NCI-H1930 (cell line): ENCODE measurements around the gene ABCC10.
"Not testable (repeated sequence)": the region's sequence is repeated elsewhere in the genome, so short reads cannot be mapped to it uniquely, and the experiment has no call there.

Experiments
- DNase-seq, 2 experiments: peaks; one replicate each; lab custom pipeline; 2025; lab: John Stamatoyannopoulos, UW

ABCC10 gene

DNA sequence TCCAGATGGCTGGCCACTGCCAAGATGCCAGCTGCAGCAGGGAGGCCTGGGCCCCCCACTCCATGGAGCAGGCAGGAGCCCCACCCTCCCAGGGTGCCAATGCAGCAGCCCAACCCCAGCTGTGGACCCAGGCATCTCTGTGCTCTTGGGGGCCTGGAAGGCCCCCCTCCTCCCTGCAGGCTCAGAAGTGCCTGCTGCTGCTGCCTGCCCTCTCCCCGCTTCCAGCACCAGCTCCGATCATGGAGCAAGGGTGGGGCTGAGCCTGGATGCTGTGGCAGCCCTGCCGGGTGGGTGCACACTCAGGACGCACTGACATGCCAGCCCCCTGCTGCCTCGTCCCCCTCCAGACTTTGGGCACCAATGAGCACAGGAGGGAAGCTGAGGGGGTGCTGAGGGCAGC lies 14.8 kb upstream of the ABCC10 start:
- DNase-seq: no peak

DNA sequence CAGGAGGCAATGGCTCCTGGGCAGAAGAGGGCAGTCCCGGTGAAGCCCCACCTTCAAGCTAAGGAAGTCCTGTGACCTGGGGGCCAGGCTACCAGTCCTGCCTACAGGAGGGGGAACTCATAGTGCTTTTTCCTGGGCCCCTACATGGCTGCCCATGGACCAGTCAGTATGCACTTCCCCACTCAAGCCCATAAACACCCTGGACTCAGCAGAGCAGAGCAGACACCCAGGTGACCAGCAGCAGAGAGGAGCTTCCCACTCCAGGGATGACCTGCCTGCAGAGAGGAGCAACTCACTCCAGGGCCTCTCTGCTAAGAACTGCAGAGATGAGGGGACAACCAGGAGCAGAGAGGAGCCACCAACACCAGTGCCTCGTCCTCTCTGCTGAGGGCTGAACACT lies 14.3 kb upstream of the ABCC10 start:
- no peak for DNase-seq

DNA sequence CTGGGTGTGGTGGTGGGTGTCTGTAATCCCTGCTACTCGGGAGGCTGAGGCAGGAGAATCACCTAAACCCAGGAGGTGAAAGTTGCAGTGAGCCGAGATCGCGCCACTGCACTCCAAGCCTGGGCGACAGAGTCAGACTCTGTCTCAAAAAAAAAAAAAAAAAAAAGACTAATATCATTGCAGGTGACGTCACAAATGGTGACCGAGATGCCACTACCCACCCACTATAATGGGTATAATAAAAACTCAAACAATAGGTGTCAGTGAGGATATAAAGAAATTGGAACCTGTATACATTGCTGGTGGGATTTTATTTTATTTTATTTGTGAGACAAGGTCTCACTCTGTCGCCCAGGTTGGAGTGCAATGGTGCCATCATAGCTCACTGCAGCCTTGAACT lies 12.1 kb upstream of the ABCC10 start:
- DNase-seq: not testable (repeated sequence)

DNA sequence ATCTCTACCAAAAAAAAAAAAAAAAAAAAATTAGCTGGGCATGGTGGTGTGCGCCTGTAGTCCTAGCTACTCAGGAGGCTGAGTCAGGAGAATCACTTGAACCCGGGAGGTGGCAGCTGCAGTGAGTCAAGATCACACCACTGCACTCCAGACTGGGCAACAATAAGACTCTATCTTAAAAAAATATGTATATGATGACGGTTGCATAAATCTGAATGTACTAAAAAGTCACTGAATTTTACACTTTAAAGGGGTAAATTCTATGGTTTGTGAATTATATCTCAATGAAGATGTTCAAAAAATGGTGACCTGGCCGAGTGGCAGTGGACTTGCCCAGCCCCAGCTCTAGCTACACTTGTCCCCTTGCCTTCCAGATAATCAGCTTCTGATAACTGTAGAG lies 10.4 kb upstream of the ABCC10 start:
- no peak for DNase-seq

DNA sequence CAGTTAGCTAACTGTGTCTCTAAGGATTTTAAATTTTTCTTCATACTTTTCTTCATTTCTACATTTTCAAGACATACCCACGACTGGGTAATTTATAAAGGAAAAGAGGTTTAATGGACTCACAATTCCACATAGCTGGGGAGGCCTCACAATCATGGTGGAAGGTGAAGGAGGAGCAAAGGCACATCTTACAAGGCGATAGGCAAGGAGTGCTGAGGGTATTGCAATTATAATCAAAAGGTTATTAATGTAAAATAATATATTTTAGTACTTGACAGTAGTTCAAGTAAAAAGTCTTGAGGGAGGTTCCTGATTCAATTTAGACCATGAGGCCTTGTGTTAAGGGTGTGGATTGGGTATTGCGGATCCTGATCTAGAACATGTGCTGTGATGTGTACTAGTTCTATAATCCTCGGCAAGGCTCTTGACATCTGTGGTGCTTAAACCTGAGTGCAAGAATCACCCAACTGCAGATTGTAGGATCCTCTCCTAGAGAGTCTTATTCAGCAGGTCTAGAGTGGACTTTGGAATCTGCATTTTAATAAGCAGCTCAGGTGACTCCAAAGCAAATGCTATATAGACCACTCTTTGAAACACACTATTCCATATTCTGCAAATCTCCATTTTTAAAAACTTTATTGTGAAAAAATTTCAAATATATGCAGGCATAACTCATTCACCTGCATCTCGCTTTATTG lies 7.2 kb upstream of the ABCC10 start:
- DNase-seq: no peak

DNA sequence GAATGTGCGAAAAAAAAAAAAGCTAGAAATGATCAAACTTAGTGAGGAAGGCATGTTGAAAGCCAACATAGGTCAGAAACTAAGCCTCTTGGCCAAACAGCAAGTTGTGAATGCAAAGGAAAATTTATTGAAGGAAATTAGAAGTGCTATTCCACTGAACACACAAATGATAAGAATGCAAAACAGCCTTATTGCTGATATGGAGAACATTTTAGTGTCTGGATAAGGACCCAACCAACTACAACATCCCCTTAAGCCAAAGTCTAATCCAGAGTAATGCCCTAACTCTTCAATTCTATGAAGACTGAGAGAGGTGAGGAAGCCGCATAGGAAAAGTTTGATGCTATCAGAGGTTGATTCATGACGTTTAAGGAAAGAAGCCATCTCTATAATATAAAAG lies 5.5 kb upstream of the ABCC10 start:
- DNase-seq: no peak

DNA sequence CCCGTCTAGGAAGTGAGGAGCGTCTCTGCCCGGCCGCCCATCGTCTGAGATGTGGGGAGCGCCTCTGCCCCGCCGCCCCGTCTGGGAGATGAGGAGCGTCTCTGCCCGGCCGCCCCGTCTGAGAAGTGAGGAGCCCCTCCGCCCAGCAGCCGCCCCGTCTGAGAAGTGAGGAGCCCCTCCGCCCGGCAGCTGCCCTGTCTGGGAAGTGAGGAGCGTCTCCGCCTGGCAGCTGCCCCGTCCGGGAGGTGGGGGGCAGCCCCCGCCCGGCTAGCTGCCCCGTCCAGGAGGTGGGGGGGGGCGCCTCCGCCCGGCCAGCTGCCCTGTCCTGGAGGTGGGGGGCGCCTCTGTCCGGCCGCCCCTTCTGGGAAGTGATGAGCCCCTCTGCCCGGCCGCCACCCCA lies 2.3 kb upstream of the ABCC10 start:
- not testable (repeated sequence) for DNase-seq

DNA sequence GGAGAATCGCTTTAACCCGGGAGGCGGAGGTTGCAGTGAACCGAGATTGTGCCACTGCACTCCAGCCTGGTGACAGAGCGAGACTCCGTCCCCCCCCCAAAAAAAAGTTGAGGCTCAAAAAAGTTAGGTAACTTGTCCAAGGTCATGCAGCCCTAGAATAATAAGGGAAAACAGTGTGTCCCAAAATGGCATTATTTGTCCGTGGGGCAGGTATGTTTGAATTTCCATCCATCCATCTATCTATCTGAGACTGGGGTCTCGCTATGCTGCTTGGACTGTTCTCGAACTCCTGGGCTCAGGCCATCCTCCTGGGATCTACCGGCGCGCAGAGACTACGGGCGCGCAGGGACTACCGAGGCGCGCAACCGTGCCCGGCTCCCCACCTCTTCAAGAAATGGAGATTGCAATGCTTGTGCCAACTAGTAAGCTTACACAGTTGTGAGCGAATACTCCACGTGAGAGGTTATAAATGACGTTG lies 374 bp upstream of the ABCC10 start:
- no peak for DNase-seq

DNA sequence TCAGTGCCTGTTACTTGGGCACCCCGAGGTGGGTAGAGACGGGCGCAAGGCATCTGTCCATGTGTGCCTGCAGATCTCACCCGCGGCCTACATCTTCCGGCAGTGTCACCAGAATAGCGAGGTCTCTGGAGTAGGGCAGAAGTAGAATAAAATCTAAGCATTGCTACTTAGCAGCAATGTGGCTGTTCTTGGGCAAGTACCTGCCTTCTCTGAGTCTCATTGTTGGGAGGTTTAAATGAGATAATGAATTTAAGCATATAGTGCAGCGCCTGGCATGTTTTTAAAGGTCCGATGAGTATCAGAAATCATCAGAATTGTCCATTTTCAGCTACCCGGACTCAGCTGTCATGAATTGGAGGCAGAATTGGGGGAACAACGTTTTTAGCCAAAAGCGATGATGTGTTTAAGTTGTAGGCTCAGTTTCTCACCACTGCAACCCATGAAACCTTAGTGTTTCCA lies 800 bp downstream of the ABCC10 start:
- no peak for DNase-seq

DNA sequence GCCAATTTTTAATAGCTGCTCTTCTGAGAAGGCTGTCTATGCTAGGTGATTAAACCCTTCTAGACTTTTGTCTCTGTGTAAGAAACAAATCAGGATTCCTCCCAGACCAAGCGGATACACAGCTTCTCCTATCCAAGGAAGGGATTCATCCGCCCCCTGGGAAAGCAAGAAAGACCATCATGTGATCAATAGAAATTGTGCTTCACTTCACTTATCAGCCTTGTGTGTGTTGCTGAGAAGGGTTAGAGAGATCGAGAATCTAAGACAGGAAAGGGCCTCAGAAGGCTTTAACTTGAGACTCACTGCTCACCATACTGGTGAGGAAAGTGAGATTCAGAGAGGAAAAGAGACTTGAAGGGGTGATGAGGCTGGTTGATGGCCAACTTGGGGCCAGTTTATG lies 1.5 kb downstream of the ABCC10 start:
- DNase-seq: no peak

DNA sequence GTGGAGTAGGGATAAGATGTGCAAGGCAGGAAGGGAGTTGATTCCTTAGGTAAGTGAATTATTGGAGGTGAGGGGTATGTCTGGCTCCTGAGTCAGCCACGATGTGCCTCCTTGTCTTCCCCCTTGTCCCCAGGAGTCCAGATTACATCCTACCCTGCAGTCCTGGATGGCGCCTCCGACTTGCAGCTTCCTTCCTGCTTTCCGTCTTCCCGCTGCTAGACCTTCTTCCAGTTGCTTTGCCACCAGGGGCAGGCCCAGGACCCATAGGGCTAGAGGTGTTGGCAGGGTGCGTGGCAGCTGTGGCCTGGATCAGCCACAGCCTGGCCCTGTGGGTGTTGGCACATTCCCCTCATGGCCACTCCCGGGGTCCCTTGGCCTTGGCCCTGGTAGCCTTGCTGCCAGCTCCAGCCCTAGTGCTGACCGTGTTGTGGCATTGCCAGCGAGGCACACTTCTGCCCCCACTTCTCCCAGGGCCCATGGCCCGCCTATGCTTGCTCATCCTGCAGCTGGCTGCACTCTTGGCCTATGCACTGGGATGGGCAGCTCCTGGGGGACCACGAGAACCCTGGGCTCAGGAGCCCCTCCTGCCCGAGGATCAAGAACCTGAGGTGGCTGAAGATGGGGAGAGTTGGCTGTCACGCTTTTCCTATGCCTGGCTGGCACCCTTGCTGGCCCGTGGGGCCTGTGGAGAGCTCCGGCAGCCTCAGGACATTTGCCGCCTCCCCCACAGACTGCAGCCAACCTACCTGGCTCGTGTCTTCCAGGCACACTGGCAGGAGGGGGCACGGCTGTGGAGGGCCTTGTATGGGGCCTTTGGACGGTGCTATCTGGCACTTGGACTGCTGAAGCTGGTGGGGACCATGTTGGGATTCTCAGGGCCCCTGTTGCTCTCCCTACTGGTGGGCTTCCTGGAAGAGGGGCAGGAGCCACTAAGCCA lies 4.9 kb downstream of the ABCC10 start:
- DNase-seq: no peak

DNA sequence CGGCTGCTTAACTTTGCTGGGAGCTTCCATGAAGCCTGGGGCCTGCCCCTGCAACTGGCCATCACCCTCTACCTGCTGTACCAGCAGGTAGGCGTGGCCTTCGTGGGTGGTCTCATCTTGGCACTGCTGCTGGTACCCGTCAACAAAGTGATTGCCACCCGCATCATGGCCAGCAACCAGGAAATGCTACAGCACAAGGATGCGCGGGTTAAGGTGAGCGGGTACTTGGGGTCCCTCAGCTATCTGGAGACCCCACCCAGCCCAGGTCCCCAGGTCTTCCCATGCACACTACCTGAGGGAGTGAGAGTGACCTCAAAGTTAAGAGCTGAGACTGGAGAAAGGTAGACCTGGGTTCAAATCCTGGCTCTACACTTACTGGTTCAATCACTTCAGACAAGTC lies 5.8 kb downstream of the ABCC10 start:
- no peak for DNase-seq

DNA sequence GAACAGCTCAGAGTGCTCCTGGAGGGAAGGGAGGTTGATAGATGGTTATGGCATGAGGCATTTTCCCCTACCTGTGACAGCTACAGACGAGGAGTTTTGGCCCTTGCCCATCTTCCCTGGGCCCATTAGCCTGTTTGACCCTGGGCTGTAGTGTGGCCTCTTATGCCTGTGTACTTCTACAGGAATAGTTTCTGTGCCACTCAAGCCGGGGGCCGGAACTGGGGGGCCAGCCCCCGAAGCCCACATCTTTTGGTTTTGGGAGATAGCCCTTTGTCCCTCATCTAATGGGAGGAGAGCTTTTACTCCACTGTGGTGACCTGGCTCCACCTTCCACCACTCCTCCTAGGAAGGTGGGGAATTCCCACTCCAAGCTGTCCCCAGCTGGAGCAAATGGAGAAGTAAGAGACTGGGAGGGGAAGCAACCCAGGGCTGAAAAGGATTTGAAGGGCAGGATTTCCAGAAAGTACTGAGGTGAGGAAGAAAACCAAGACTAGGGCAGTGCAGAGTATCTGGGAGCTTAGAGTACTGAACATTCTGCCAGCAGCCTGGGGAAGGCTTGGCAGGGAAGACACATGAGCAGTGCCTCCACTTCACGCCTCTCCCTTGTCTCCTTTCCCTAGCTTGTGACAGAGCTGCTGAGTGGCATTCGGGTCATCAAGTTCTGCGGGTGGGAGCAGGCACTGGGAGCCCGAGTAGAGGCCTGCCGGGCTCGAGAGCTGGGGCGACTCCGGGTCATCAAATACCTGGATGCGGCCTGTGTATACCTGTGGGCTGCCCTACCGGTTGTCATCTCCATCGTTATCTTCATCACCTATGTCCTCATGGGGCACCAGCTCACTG lies 6.9 kb downstream of the ABCC10 start:
- DNase-seq: no peak

DNA sequence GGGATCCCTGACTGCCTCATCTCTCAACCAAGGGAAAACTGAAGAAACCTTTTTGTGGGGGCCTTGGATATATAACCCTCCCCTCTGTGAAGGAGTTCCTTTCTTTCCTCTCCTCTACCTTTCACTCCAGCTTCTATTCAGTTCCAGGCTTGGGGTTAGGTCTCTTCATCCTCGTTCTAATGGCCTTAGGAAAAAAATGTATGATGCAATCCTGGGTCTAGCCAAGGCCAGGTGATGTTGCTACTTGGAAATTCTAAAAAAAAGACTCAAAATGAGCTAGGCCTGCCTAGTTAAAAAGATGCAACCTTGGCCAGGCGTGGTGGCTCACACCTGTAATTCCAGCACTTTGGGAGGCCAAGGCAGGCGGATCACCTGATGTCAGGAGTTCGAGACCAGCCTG lies 7.6 kb downstream of the ABCC10 start:
- no peak for DNase-seq

DNA sequence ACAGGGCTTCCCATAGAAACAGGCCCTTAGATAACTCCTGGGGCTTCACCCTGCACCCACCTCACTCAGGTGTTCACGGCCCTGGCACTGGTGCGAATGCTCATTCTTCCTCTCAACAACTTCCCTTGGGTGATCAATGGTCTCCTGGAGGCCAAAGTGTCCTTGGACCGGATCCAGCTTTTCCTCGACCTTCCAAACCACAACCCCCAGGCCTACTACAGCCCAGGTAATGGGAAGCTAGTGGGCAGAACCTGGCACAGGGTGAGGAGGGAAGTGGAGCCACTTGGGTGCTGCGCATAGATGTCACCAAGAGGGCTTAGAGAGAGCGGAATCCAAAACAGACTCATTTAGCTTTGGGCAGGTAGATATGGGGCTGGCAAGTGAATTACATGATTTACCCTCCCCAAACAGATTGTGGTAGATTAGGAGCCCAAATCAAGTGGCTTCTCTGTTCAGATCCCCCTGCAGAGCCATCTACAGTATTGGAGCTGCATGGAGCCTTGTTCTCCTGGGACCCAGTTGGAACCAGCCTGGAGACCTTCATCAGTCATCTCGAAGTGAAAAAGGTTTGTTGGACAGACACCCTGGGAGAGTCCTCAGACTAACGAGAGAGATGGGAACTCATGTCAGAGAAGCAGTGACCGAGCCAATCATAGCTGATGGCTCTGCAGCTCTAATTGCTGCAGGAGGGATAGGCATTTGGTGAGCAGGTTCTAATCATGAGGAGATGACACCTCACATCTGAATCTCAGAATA lies 8.5 kb downstream of the ABCC10 start:
- no peak for DNase-seq

DNA sequence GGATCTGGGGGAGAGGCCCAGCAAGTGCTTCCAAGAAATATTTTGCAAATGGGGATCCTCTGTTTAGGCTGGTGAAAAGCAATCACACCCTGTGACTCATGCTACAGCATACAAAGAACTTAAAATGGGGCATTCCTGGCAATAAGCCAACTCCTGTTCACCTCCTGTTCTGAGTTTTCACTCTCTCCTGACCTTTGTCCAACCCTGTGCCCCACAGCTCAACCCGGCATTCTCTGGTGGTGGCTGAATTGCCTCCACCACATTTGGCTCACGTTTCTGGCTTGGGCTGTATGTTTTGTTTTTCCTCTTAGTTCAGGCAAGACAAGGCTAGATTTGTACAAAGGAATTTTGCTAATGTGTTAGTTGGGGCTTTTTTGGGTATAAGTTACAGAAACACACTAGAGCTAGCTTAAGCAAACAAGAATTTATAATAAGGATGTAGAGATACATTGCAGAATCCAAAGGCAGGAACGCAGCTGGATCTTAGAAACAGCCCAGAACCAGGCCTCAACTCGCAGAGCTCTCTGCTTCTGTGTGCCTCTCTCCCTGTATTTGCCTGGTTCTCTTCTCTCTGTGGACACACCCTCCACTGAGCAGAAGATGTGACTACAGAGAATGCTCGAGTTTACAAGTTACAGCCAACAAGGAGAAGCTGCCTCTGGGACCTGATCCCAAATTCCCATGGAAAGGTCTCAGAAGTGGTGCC lies 9.4 kb downstream of the ABCC10 start:
- no peak for DNase-seq

DNA sequence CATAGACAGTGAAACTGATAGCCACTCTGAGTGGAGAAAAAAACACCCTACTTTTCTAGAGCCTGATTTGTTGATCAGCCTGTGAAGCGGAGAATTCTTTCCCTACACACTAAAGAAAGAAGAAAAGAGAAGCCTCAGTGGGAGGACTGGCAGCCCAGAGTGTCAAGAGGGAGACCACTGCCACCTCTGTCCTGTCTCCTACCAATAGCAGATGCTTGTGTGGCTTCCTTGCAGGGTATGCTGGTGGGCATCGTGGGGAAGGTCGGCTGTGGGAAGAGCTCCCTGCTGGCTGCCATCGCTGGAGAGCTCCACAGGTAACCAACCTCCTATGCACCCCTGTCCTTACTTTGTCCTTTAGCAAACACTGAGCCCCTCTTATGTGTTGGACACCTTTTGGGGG lies 10.4 kb downstream of the ABCC10 start:
- no peak for DNase-seq

DNA sequence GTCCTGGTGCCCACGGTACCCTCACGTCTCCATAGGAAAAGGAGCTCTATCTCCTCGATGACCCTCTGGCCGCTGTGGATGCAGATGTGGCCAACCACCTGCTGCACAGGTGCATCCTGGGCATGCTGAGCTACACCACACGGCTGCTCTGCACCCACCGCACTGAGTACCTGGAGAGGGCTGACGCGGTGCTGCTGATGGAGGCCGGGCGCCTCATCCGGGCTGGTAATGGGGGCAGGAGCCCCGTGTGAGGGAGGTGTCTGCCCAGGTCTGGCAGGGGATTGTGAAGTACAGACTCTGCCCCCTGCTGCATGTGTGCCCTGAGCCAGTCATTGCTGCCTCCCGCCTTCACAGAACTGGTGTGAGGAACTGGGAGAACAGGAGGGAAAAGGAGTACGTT lies 15.6 kb downstream of the ABCC10 start:
- DNase-seq: no peak

DNA sequence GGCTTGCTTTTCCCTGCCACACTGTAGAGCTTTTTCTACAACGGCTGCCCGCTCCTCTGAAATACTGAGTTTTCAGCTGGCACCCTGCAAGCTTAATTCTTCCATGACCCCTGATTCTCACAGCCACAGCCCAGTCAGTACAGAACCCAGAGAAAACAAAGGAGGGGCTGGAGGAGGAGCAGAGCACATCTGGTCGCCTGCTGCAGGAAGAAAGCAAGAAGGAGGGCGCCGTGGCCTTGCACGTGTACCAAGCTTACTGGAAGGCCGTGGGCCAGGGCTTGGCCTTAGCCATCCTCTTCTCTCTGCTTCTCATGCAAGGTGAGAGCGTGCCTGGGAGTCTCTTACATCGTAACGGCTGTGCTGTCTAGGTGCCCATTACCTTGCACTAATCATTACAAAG lies 16.7 kb downstream of the ABCC10 start:
- no peak for DNase-seq

DNA sequence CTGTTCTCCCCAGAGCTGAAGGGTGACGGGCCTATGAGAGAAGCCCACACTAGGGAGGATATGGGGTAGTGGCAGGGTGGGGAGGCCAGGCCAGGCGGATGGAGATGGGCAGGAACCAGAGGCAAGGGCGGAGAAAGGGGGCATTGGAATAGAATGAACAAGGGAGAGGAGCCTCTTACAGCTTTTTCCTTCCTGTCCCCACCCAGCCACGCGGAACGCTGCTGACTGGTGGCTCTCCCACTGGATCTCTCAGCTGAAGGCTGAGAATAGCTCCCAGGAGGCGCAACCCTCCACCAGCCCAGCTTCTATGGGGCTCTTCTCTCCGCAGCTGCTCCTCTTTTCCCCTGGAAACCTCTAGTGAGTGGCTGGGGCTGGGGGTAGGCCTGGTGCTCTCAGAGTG lies 17.2 kb downstream of the ABCC10 start:
- no peak for DNase-seq

DNA sequence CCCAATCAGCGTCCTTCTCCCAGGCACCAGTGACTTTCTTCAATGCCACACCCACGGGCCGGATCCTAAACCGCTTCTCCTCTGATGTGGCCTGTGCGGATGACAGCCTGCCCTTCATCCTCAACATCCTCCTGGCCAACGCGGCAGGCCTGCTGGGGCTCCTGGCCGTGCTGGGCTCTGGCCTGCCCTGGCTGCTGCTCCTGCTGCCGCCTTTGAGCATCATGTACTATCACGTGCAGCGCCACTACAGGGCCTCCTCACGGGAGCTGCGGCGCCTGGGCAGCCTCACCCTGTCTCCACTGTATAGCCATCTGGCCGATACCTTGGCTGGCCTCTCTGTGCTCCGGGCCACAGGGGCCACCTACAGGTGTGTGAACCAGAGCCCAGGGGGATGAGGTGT lies 18.2 kb downstream of the ABCC10 start:
- DNase-seq: no peak
